GM21529 (cell line): ENCODE results near the gene BCKDHA.
"Not testable (repeated sequence)": the region's sequence is repeated elsewhere in the genome, so short reads cannot be mapped to it uniquely, and the experiment has no call there.

Source experiments
- ATAC-seq: cut with Tn5 transposase; IDR thresholded peaks from one replicate; pipeline ENCODE4 v1.9.1; 2021; ENCODE audit not compliant: unreplicated experiment

Gene BCKDHA

DNA sequence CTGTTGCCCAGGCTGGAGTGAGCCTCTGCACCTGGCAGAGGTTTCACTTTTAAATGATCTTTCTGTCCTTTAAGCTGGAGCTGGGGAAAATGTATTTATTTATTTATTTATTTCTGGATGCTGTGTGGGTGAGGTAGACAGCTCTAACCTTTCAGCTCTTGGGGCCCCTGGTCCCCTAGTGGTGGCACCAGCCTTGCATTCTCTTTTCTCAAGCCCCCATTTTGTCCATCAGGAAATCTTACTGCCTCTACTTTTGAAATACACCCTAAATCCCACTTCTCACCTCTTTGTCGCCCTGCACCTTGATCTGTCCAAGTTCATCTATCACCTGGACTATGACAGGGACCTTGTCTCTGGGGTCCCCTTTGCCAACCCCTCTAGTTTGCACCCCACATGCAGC is 31.5 kb upstream of the BCKDHA start:
- ATAC-seq, result no peak

DNA sequence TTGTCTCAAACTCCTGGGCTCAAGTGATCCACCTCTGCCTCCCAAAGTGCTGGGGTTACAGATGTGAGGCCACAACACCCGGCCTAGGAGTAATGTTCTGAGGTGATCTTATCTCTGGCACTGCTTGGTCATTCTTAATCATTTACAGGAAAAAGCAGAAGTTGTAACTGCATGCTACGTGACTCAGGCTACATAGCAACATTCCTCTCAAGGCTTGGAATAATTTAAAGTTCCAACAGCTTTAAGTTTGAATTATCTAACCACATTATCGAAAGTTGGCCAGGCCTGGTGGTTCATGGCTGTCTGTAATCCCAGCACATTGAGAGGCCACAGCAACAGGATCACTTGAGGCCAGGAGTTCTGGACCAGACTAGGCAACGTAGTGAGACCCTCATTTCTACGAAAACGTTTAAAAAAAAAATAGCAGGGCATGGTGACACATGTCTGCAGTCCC is 29.7 kb upstream of the BCKDHA start:
- ATAC-seq, result no peak

DNA sequence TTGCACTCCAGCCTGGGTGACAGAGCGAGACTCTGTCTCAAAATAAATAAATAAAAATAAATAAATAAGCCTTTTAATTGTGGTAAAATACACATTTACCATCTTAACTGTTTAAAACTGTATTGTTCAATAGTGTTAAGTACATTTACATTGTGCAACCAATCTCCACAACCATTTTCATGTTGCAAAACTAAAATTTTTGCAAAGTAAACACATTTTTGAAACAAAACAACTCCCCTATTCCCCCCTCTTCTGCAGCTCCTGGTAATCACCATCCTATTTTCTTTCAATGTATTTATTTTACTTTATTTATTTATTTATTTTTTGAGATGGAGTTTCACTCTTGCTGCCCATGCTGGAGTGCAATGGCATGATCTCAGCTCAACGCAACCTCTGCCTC is 27.8 kb upstream of the BCKDHA start:
- no peak for ATAC-seq

DNA sequence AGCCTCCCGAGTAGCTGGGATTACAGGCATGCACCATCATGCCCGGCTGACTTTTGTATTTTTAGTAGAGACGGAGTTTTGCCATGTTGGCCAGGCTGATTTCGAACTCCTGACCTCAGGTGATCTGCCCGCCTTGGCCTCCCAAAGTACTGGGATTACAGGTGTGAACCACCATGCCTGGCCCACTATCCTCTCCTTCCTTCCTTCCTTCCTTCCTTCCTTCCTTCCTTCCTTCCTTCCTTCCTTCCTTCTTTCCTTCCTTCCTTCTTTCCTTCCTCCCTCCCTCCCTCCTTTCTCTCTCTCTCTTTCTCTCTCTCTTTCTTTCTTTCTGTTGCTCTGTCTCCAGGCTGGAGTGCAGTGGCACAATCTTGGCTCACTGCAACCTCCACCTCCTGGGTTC is 26.5 kb upstream of the BCKDHA start:
- ATAC-seq, result not testable (repeated sequence)

DNA sequence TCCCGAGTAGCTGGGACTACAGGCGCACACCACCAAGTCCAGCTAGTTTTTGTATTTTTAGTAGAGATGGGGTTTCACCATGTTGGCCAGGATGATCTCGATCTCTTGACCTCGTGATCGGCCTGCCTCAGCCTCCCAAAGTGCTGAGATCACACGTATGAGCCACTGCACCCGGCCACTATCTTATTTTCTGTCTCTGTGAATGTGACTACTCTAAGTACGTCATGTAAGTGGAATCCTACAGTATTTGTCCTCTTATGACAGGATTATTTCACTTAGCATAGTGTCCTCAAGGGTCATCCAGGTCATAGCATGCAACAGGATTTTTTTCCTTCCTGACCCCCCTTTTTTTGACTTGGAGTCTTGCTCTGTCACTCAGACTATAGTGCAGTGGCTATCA is 26.1 kb upstream of the BCKDHA start:
- ATAC-seq, result no peak

DNA sequence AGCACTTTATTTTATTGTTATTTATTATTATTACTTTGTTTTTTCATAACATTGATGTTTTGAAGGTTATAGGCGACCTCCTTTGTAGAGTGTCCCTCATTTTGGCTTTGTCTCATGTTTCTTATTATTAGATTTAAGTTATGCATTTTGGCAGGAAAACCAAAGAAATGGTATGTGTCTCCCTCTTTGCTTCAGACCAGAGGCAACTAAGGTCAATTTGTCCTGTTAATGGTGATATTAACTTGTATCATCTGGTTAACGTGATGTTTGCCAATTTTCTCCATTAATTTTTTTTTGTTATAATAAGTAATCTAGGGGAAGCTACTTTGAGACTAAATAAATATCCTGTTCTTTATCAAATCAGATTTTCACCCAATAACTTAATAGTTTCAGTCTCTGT is 25.1 kb upstream of the BCKDHA start:
- no peak for ATAC-seq

DNA sequence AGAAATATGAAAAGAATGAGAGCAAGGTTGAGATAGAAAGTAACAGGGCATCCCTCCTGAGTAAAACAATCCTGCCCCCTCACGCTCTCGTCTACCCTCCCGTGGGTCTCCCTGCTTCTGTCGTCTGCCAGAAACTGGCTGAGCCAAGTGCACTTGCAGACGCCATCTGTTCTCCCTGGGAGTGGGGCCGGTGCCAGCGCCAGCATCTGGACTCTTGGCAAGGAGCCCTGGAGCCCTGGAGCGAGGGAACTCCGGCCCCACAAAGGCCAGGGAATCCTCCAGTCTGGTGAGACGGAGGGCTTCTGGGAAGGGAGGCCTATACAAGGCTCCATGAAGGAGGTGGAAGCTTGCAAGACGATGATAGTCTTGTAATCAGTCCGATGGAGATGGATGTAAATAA is 23.6 kb upstream of the BCKDHA start:
- no peak for ATAC-seq

DNA sequence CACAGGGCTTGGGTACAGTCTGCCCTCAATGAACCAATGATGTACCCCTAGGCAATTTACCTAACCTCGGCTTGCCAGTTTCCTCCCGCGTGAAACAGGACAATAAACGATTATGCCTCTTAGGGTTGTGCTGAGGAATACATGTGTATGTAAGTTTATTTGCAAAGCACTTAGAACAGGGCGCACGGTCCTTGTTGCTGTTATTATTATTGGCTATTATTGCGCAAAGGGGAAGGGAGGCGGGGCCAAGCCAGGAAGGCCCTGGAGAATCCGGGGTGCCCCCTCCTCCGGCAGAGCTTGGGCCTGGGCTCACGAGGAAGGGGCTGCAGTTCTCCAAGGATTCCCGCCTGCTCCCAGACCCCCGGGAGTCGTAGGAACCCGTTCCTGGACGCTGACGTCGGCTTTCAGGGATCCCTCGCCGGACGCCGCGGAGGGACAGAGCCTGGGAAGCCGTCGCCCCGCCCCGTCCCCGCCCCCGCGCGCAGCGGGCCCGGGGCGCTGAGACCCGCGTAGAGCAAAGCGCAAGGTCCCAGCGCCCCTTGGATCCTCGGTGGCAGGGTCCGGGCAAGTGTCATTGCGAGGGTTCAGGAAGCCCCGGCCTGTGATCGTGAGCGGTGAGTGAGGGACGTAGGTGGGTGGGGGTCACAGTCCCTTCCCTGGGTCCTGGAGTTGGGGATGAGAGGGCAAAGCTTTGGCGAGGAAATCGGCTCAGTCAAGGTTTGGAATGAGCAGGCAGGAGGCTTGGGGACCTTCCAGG is 21.2 kb upstream of the BCKDHA start, which contains the start of gene TMEM91:
TMEM91 (plus strand) TSS at position 293 of the 757 bp plus-strand sequence. CDS start 1,777 bp downstream, outside the sequence.
- no peak for ATAC-seq

DNA sequence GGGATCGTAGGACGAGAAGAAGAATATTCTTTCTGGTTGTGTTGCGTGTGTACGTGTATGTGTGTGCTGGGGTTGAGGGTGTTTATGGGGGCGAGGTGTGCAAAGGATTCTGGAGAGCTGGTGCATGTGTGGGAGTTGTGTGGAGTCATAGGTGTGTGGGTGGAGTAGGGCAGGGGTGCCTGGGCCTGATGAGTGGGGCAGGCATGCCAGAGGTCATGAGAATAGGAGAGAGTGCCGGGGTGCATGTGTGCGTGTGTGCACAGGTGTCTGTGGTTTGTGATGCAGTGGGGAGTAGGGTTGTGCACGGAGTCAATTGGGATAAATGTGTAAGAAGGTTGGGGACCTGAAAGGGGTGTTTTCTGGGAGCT is 20.6 kb upstream of the BCKDHA start:
- ATAC-seq, result no peak

DNA sequence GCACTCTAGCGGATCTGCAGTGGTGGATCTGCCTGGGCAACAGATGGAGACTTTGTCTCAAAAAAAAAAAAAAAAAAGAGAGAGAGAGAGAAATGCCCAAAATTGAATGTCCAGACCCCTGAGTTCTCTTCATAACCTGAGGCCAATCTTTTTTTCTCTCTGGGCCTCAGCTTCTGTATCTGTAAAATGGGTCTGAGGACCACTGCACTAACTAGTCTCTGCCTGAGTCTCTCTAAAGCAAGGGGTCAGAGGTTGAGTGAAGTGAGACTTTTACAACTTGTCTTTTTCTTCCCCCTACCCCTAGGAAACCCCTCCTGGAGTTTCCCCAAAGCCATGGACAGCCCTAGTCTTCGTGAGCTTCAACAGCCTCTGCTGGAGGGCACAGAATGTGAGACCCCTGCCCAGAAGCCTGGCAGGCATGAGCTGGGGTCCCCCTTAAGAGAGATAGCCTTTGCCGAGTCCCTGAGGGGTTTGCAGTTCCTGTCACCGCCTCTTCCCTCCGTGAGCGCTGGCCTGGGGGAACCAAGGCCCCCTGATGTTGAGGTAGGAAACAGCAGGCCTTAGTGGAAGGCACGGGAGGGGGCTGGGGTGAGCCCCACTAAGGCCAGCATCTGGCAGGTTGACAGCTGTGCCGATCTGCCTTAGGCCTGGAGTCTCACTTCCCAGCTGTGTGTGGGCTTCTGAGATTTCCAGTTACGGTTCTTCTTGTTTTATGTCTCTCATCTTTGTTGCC is 19.5 kb upstream of the BCKDHA start:
- ATAC-seq, result no peak

DNA sequence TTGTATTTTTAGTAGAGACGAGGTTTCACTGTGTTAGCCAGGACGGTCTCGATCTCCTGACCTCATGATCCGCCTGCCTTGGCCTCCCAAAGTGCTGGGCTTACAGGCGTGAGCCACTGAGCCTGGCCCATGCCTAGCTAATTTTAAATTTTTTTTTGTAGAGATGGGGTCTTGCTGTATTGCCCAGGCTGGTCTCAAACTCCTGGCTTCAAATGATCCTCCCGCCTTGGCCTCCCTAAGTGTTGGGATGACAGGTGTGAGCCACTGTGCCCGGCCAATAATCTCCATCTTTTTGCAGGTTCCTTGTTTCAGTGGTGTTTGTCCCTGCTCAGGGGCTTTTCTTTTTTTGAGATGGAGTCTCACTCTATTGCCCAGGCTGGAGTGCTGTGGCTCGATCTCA is 16.1 kb upstream of the BCKDHA start:
- not testable (repeated sequence) for ATAC-seq

DNA sequence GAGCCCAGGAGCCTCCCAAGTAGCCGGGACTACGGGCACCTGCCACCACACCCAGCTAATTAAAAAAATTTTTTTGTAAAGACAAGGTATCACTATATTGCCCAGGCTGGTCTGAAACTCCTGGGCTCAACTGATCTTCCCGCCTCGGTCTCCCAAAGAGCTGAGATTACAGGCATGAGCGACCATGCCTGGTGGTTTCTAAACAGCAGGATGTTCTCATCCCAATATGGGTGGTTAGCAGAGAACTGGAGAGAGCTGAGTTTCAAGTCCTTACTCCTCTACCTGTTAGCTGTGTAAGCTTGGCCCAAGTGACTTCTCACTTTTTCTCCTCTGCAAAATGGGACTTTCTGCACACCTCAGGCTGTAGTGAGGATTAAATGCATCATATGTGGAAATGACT is 13.3 kb upstream of the BCKDHA start:
- ATAC-seq, result no peak

DNA sequence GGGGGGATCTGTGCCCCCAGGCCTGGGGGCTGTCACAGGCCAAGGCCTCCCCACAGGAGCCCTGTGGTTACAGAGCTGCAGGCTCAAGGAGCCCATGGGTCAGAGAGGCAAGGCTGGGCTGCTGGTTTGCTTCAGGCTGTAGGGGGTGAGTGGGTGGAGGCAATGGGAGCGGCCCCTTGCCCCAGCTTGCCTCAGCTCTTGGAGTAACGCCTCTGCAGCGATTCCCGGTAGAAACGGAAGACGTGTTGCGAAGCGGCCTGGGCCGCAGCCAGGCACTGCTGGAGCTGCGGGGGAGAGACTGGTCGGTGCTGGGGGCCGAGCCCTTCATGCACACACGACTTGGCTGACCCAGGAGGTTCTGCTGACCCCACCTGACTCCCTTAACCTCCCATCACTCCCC is 11.2 kb upstream of the BCKDHA start:
- ATAC-seq, result no peak

DNA sequence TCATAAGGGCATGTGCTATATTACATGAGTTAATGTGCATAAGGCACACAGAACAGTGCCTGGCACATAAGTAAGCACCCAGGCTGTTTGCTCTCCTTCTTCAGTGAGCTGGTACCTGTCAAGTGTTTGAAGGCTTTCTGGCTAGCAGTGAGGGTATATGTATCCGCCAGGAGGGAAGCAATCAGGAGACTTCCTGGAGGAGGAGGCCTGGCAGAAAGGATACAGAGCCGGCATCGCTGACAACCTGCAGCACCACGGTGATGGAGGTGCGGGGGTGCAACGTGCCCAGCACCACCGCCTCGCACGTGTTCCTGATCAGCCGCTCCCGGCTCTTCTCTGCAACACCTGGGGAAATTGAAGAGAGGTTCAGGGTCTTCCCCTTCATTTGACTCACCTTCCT is 6.0 kb upstream of the BCKDHA start:
- no peak for ATAC-seq

DNA sequence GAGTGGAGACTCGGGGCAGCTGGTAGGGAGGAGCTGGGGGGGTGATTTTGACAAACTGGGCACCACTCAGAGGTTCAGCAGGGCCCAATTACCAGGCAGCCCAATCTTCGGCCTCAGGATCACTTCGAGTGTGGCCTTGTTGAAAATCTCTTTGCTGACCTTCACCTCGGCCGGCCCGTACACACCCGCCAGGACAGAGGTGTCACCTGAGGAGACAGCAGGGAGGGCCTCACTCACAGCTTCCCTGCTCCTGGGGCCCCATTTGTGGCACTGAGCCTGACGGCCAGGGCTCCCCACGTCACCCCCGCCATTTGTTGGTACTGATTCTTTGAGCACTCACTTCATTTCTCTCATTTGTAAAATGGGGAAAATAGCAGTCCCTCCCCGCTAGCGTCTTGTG is 4.8 kb upstream of the BCKDHA start:
- ATAC-seq, result no peak

DNA sequence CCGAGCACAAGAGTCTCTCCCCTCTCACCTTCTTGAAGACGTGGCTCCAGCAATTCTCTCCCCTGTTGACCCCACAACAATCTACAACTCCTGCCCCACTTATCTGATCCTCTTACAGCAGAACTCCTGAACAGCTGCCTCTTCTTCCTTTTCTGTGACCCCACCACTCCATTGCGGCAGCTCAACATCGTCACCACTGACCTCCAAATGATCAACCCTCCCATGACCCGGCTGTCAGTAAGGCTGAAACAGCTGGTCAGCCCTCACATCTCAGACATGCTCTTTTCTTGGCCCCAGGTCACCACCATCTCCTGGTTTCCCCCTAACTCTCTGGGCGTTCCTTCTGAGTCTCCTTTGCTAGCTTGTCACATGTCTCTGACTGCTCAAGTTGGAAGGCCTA is 2.3 kb upstream of the BCKDHA start:
- ATAC-seq, result no peak

DNA sequence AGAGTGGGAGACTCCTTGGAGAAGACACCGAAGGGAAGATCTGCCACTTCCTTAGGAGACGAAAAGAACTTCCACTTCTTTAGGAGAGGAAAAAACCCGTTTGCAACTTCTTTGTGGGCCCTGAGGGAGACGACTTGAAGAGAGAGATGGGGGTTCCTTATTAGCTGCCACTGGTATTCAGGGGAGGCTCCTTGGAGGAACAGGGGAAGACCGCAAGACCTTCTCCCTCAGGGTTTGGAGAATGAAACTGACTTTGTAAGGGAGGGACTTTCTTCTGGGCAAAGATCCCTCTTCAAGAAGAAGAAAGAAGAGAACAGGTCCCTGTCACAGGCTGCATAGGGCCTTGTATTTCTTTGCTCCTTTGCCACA is 416 bp downstream of the BCKDHA start:
- ATAC-seq, result no peak

DNA sequence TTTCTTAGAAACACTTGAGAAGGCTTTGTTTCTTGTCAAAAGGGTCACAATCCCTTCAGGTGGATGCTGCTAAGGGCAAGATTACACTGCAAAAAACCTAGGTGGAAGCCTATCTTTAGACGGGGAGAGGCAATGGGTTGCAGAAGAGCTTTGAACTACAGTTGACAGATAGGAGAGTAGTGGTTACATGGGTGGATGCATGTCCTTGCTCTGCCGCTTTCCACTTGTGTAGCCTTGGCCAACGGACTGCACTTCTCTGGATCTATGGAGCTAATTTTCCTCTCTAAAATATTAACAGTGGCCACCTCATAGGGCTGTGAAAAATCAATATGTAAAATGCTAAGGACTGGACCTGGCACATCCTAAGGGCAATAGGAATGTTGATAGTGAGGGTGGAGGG is 980 bp downstream of the BCKDHA start:
- ATAC-seq, result no peak

DNA sequence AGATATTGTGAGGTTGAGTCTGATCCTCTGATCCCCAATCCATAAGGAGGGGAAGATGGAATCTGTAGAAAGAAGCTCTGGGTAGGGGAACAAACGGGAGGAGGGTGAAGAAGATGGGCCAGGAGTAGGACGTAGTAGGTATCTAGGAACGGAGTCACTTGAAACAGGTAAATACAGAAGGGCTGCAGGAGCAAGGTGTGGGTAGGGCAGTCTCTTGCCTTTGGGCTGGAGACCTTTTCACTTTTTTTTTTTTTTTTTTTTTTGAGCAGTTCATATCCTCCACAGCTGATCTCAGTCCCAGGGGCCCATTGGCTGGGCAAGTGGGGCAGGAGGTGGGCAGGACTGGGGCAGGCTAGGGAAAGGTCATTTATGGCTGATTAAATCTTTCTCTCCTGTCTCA is 1.5 kb downstream of the BCKDHA start:
- no peak for ATAC-seq

DNA sequence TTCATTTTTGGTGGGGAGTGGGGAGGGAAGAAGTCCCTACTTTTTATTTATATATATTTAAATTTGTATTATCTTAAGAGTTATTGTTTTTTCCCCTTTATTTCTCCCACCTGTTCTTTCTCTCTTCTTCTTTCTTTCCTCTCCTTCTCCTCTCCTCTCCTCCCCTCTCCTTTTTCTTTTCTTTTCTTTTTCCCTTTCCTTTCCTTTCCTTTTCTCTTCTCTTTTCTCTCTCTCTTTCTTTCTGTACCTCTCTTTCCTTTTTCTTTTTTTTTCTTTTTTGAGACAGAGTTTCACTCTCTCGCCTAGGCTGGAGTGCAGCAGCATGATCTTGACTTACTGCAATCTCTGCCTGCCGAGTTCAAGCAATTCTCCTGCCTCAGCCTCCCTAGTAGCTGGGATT is 1.9 kb downstream of the BCKDHA start:
- ATAC-seq, result no peak

DNA sequence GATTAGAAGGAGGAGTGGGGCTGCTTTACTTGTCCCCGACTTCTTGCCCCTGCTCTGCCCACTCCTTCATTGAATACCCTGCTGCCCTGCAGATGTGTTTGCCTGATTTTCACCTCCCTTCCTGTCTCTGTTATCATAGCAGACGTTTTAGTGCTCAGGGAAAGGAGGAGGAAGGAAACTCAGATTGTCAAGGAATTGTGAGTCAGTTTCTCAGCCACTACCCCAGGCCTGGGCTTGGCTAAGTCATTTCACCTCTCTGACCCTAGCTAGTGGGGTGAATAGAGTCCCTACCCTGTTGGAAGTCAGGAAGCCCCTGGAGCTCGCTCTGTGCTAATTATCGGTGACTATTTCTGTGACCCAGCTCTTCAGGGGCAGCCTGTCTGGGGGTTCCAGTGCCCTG is 3.9 kb downstream of the BCKDHA start:
- no peak for ATAC-seq

DNA sequence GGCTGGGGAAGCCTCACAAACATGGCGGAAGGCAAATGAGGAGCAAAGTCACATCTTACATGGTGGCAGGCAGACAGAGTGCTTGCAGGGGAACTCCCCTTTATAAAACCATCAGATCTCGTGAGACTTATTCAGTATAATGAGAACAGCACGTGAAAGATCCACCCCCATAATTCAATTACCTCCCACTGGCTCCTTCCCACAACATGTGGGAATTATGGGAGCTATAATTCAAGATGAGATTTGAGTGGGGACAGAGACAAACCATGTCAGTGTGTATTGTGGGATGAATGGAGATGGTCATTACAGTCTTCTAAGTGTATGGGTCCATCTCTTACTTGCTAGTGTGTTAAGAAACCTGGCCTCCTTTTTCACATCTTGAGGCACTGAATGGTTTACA is 4.4 kb downstream of the BCKDHA start:
- ATAC-seq, result no peak
